ENCODE data around the gene POPDC2. TPM values are rescaled to one million over a fixed set of nuclear protein-coding genes. Genes with fewer than 3 reads are reported as not detected.

POPDC2 gene
- total RNA-seq, 1 experiment from 2014 or later = 0.37 TPM

DNA sequence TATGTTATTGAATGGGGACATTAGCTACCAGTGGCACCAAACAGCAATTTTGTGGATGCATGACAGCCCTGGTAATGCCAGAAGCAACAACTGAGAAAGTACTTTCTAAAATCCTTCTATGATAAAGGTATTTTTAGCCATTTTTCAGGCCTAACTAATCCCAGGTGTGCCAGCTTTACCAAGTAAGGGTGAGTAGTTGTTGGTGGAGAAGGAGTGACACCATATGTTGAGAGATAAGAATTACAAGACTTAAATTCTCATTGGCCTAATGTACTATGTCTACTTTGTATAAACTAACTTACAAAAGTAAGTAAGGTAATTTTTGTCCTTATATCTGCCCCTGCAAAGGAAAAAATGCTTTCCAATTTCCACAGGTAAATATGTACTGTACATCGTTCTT, 20.9 kb upstream of the POPDC2 start:
- TF ChIP-seq CTCF (conservative IDR thresholded peaks at IDR 0.05) = peak; percentile 65
- H3K79me1 ChIP-seq (ENCODE audit: insufficient read depth, low read depth, low read length, poor library complexity, severe bottlenecking) = no peaks in the 10 kb centered on the region
- H3T11ph ChIP-seq (ENCODE audit: low read length) = no peak overlapping the region
- no peak overlapping the region for H4K5ac ChIP-seq (ENCODE audit: insufficient read length, low read depth, low read length)
- H3K18ac ChIP-seq (ENCODE audit: insufficient read length, low read depth, low read length) = no peak overlapping the region
- H3K23me2 ChIP-seq (ENCODE audit: insufficient read length, low read depth, low read length, poor library complexity, severe bottlenecking) = no peaks in the 10 kb centered on the region
- no peak overlapping the region for H4K91ac ChIP-seq (ENCODE audit: insufficient read length, low read depth, low read length)
- H3K9me3 Mint-ChIP-seq = peaks cover 1 to 5% of the 10 kb centered on the region in 2 experiments; a peak in 2 of 5 replicates
- H3K79me2 ChIP-seq (ENCODE audit: insufficient read depth, low read length) = no peaks in the 10 kb centered on the region; the same call in 1 of the 2 replicates
- no peaks in the 10 kb centered on the region for H3K27me3 ChIP-seq (ENCODE audit: insufficient read depth, low read length)
- no peak overlapping the region for H2AK5ac ChIP-seq (ENCODE audit: insufficient read length, low read length)
- H3K4me1 Mint-ChIP-seq = peaks cover 12 to 14% of the 10 kb centered on the region in 2 experiments
- no peak overlapping the region for H3K4me2 ChIP-seq (ENCODE audit: insufficient read depth, insufficient read length, low read length)
- H3K4ac ChIP-seq (ENCODE audit: low read depth, low read length) = no peak overlapping the region
- H2BK12ac ChIP-seq (ENCODE audit: insufficient read length, low read depth, low read length) = no peak overlapping the region
- H2BK5ac ChIP-seq (ENCODE audit: insufficient read length, low read length) = no peak overlapping the region
- H3K27ac ChIP-seq (ENCODE audit: insufficient read length, low read depth, low read length) = no peak overlapping the region
- no peak overlapping the region for H2BK20ac ChIP-seq (ENCODE audit: low read depth, low read length, poor library complexity, severe bottlenecking)
- peaks cover 0 to 8% (median 2%) of the 10 kb centered on the region in 3 experiments; a peak in 2 of 7 replicates for H3K36me3 Mint-ChIP-seq (ENCODE audit: insufficient read depth in 1 of 3, low read depth in 3 of 3)
- no CpG with 5 or more reads among the region's 1 CpG for WGBS (ENCODE audit: extremely low coverage, insufficient read length, low lambda C conversion rate)
- H3K23ac ChIP-seq (ENCODE audit: insufficient read length, low read depth, low read length) = no peak overlapping the region
- no peaks in the 10 kb centered on the region for H3K27me3 Mint-ChIP-seq (ENCODE audit: low read depth)
- H3K4me3 Mint-ChIP-seq = no peak overlapping the region
- no peak overlapping the region for H3K9ac ChIP-seq (ENCODE audit: extremely low read depth, insufficient read length, low read length)
- no peaks in the 10 kb centered on the region for H3K4me1 ChIP-seq (ENCODE audit: insufficient read depth, low read length)
- no peak for DNase-seq
- H3K9me3 ChIP-seq (ENCODE audit: control insufficient read depth, low read depth, low read length) = no peaks in the 10 kb centered on the region
- H2AFZ ChIP-seq (ENCODE audit: low read length) = no peak overlapping the region
- H3K27ac Mint-ChIP-seq = no peak overlapping the region
- no peak overlapping the region for H2BK120ac ChIP-seq (ENCODE audit: low read depth, low read length, poor library complexity, severe bottlenecking)
- no peak overlapping the region for H4K8ac ChIP-seq (replicated peaks; ENCODE audit: insufficient read length, low read depth, low read length)
- H3K56ac ChIP-seq (ENCODE audit: insufficient read length, low read depth, low read length) = no peak overlapping the region
- H3K14ac ChIP-seq (ENCODE audit: insufficient read depth, low read length) = no peak overlapping the region
- no peaks in the 10 kb centered on the region for H4K20me1 ChIP-seq (ENCODE audit: control insufficient read depth, insufficient read depth, insufficient read length)
- no peak overlapping the region for H2BK15ac ChIP-seq (ENCODE audit: low read depth, low read length)
